Testis (tissue), 3 donors: Measurements from ENCODE around the gene RIPOR1. TPM values are rescaled to one million over a fixed set of nuclear protein-coding genes. Genes with fewer than 3 reads are reported as not detected.
"Not testable (repeated sequence)": the region's sequence is repeated elsewhere in the genome, so short reads cannot be mapped to it uniquely, and the experiment has no call there.

Experiments
- DNase-seq: peaks from one replicate; pipeline ENCODE4 v3.0.0-alpha.2; 2019
- H3K27ac ChIP-seq, 2 donors: fragments of 200-600 bp; sonication (generic); one replicate each; pipeline ENCODE4 v1.5.1; 2019
- H3K27me3 ChIP-seq: fragments of 200-600 bp; sonication (generic); one replicate; pipeline ENCODE4 v1.5.1; 2019
- H3K36me3 ChIP-seq: fragments of 200-600 bp; sonication (generic); one replicate; pipeline ENCODE4 v1.5.1; 2017; ENCODE audit warnings: low read depth; ENCODE audit errors: missing control alignments
- H3K4me1 ChIP-seq: fragments of 200-600 bp; sonication (generic); one replicate; pipeline ENCODE4 v1.5.1; 2019
- H3K4me3 ChIP-seq, 2 donors: fragments of 200-600 bp; sonication (generic); one replicate each; pipeline ENCODE4 v1.5.1; 2017 to 2019
- H3K9me3 ChIP-seq: fragments of 200-600 bp; sonication (generic); one replicate; pipeline ENCODE4 v1.5.1; 2017
- POLR2A ChIP-seq: fragments of 450-650 bp; IDR thresholded peaks from one replicate; pipeline ENCODE4 v1.6.1; 2017; ENCODE audit warnings: antibody characterized with exemption, mild to moderate bottlenecking, moderate library complexity
- WGBS, 2 donors: methylation state at CpG; one replicate each; pipeline ENCODE4 v1.1.5; 2018; 5-methylcytosine and 5-hydroxymethylcytosine counted together
- intact Hi-C: fragments of 100-400 bp; cut with DNase I; formaldehyde crosslinking; loops from one replicate; pipeline ENCODE4 v1.15.1; 2023; ENCODE audit warnings: low total_unique reads
- polyA plus RNA-seq: library from polyadenylated mRNA; stranded (reverse); fragments of 350-450 nt; fragmentation: Illumina TruSeq; extraction: RNeasy Lipid Tissue Mini Kit (QIAGEN cat#74804); gene quantifications from one replicate; pipeline ENCODE4 v1.2.3, GENCODE V29; 2014; ENCODE audit warnings: low read depth, low replicate concordance; ENCODE audit not compliant: insufficient read depth
- total RNA-seq, 2 donors: library from RNA; depleted of rRNA; stranded (reverse); fragments of >200 nt; gene quantifications; one replicate each; pipeline ENCODE4 v1.2.3, GENCODE V29; 2016
- TF ChIP-seq, protein P1 (sequence below), 3 experiments: fragments of 450-650 bp in 2 of 3; fragments of 200-600 bp in 1 of 3; sonication (generic) in 1 of 3; IDR thresholded peaks; one replicate each; pipeline ENCODE4 v1.5.1; 2016 to 2019; ENCODE audit warnings: antibody characterized with exemption in 3 of 3, mild to moderate bottlenecking in 2 of 3, moderate library complexity in 1 of 3

The RIPOR1 gene
- total and polyA plus RNA-seq, 3 donors from 2014 or later = 36.1 to 109 (median 79.4) TPM

DNA sequence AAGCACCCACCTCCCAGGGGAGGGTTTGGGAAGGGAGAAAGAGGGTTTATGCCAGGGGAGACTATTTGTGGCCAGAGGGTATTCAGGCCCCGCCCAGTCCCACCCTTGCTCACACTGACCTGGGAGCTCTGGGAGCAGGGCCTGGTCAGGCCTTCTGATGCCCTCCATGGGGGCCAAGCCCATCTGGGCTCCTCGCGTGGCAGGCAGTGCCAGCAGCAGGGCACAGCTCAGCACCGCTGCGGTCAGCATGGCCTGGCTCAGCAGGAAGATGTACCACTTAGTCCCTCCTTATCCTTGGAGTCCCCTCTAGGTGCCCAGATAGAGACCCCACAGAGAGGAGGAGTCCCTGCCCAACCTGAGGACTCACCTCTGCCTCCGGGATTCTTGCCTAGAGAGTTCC is 45.5 kb upstream of the RIPOR1 start, which contains the start of gene AGRP:
Gene AGRP (minus strand): TSS at position 398 of the 400 bp plus-strand sequence. CDS start 149 bp downstream, at position 249.
- Histone ChIP-seq H3K27me3 (no peaks in the 10 kb centered on the region), H3K4me3 (peak within 1 kb of the TSS in 1 of 2 donors; percentile 87), H3K36me3 (no peaks in the 10 kb centered on the region), H3K27ac (peak within 1 kb of the TSS; percentile 87 to 93), H3K9me3 (no peaks in the 10 kb centered on the region), H3K4me1 (peaks cover 51% of the 10 kb centered on the region)
- 92% methylated on average over 6 of the region's 6 CpGs; no CpG with 5 or more reads in 1 of the 2 donors for WGBS, 2 donors
- no peak for TF ChIP-seq POLR2A
- TF ChIP-seq, protein P1, sequence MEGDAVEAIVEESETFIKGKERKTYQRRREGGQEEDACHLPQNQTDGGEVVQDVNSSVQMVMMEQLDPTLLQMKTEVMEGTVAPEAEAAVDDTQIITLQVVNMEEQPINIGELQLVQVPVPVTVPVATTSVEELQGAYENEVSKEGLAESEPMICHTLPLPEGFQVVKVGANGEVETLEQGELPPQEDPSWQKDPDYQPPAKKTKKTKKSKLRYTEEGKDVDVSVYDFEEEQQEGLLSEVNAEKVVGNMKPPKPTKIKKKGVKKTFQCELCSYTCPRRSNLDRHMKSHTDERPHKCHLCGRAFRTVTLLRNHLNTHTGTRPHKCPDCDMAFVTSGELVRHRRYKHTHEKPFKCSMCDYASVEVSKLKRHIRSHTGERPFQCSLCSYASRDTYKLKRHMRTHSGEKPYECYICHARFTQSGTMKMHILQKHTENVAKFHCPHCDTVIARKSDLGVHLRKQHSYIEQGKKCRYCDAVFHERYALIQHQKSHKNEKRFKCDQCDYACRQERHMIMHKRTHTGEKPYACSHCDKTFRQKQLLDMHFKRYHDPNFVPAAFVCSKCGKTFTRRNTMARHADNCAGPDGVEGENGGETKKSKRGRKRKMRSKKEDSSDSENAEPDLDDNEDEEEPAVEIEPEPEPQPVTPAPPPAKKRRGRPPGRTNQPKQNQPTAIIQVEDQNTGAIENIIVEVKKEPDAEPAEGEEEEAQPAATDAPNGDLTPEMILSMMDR (IDR thresholded peaks at IDR 0.05) = no peak
- no peak for DNase-seq
- intact Hi-C loops = no loop called here

DNA sequence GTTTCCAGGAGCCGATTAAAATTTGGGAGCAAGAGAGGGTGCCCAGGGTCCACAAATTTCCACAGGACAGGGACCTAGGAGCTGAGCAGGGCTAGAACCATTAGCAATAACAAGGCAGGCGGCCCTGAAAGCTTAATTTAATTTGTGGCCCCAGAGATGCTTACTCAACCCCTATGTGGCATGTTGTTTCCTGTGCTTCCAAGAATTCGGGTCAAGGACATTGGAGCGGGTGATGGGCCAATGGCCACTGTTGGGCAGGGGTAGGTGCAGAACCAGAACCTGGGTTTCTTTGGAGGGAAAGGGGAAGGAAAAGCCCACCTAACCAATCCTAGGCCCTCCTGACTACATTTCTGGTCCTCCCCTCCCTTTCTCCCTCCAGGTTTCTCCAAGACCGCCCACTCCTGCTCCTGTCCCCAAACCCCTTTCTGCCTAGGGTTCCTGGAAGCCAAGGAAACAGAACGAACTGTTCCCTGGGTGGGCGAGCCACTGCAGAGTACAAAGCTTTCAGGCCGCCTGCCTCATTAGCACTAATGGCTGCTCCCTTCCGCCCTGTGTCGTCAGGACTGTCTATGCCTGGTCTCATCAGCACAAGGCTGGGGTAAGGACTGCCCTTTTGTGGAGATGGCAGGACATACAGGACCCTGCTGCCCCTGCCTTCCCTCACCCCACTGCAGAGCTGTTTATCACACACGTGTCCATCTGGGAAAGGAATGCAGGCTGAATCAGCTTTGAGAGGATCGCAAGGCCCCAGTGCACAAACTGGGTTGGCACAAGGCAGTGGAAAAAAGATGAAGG is 44.7 kb upstream of the RIPOR1 start:
- H3K36me3 ChIP-seq = no peaks in the 10 kb centered on the region
- intact Hi-C loops = no loop called here
- H3K4me3 ChIP-seq = no peak overlapping the region
- peaks cover 55% of the 10 kb centered on the region for H3K4me1 ChIP-seq
- H3K27ac ChIP-seq = peak overlapping the region; percentile 87 to 93
- 44 to 47% methylated on average over 9 to 12 of the region's 12 CpGs for WGBS, 2 donors
- H3K27me3 ChIP-seq = no peaks in the 10 kb centered on the region
- DNase-seq = peak; percentile 80
- no peaks in the 10 kb centered on the region for H3K9me3 ChIP-seq
- TF ChIP-seq POLR2A = no peak
- TF ChIP-seq, protein P1 (IDR thresholded peaks at IDR 0.05) = no peak

DNA sequence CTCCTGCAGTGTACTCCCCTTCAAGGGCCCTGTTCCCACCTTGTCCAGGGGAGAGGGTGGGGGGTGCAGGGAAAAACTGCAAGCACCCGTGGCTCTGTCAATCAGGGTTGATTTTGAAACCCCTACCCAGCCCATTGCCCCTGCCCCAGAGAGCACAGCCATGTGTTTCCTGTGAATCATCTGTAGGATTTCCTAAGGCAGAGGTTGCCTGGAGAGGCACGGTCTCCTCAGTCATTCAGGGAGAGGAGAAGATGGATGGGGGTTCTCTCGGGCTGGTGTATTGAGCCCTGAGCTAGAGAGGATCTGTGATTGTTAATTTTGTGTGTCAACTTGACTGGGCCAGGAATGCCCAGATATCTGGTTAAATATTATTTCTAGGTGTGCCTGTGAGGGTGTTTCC is 41.8 kb upstream of the RIPOR1 start:
- Histone ChIP-seq H3K4me3 (no peak overlapping the region), H3K9me3 (no peaks in the 10 kb centered on the region), H3K36me3 (no peaks in the 10 kb centered on the region), H3K27me3 (no peaks in the 10 kb centered on the region), H3K27ac (peak overlapping the region in 1 of 2 donors; percentile 57), H3K4me1 (peaks cover 56% of the 10 kb centered on the region)
- no peak for DNase-seq
- no peak for TF ChIP-seq POLR2A
- TF ChIP-seq, protein P1 (IDR thresholded peaks at IDR 0.05) = no peak
- intact Hi-C loops = no loop called here
- 81 to 89% methylated on average over 3 of the region's 3 CpGs for WGBS, 2 donors

DNA sequence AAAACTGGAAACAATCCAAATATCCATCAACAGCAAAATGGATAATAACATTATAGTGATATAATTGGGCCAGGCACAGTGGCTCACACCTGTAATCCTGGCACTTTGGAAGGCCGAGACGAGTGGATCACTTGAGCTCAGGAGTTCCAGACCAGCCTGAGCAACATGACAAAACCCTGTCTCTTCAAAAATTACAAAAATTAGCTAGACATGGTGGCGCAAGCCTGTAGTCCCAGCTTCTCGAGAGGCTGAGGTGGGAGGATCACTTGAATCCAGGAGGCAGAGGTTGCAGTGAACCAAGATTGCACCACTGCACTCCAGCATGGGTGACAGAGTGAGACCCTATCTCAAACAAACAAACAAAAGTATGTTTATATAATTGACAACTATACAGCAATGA is 41.1 kb upstream of the RIPOR1 start:
- H3K36me3 ChIP-seq, H3K9me3 ChIP-seq, intact Hi-C loops, H3K4me3 ChIP-seq, H3K27me3 ChIP-seq, DNase-seq: not testable (repeated sequence)
- H3K27ac ChIP-seq = peak overlapping the region in 1 of 2 donors; percentile 57
- 87 to 93% methylated on average over 4 of the region's 4 CpGs for WGBS, 2 donors
- H3K4me1 ChIP-seq = peaks cover 48% of the 10 kb centered on the region

- no peak for TF ChIP-seq POLR2A
- TF ChIP-seq, protein P1 (IDR thresholded peaks at IDR 0.05) = no peak
- intact Hi-C loops = no loop called here
- Histone ChIP-seq H3K4me1 (peaks cover 28% of the 10 kb centered on the region), H3K4me3 (no peak overlapping the region), H3K36me3 (no peaks in the 10 kb centered on the region), H3K27ac (peak overlapping the region; percentile 86), H3K9me3 (no peaks in the 10 kb centered on the region), H3K27me3 (no peaks in the 10 kb centered on the region)
- peak; percentile 60 for DNase-seq
- 41 to 66% methylated on average over 3 to 4 of the region's 4 CpGs for WGBS, 2 donors
These were observed 39.1 kb upstream of the RIPOR1 start for GRCh38 chr16:67489401-67490083.
